Kidney (tissue), 14 donors: ENCODE data around the gene SACS. TPM values are rescaled to one million over a fixed set of nuclear protein-coding genes. Genes with fewer than 3 reads are reported as not detected.

Source experiments
- DNase-seq, 5 donors: peaks; one replicate each; pipeline ENCODE4 v3.0.0-alpha.2; 2013 to 2020
- FAIRE-seq: peaks from 2 replicates; lab custom pipeline; 2012; peaks lifted over from hg19 to GRCh38; lab: Jason Lieb, UNC
- H3K27ac ChIP-seq, 2 donors: one replicate each; pipeline ENCODE4 v1.7.0; 2013; ENCODE audit warnings: low read depth in 2 of 2, low read length in 2 of 2, inconsistent platforms in 1 of 2
- H3K27me3 ChIP-seq: one replicate; pipeline ENCODE4 v1.7.1; 2013; ENCODE audit warnings: low read length, inconsistent platforms; ENCODE audit not compliant: control insufficient read depth, insufficient read depth
- H3K36me3 ChIP-seq, 3 donors: one replicate each; pipeline versions ENCODE4 v1.7.0 to v1.7.1; 2013; ENCODE audit warnings: low read length in 3 of 3, control low read depth in 1 of 3, inconsistent platforms in 1 of 3; ENCODE audit not compliant: insufficient read depth in 3 of 3, control insufficient read depth in 2 of 3
- H3K4me1 ChIP-seq, 3 donors: one replicate each; pipeline versions ENCODE4 v1.7.0 to v1.7.1; 2013; ENCODE audit warnings: low read length in 3 of 3, inconsistent platforms in 1 of 3, low read depth in 1 of 3; ENCODE audit not compliant: control insufficient read depth in 2 of 3, insufficient read depth in 2 of 3
- H3K4me3 ChIP-seq, 3 donors: one replicate each; pipeline versions ENCODE4 v1.7.0 to v1.8.1; 2013; ENCODE audit warnings: low read length in 3 of 3, control low read depth in 1 of 3, inconsistent platforms in 1 of 3
- H3K9ac ChIP-seq, 3 donors: one replicate each; pipeline versions ENCODE4 v1.7.0 to v1.7.1; 2013; ENCODE audit warnings: low read length in 3 of 3, control low read depth in 1 of 3, inconsistent platforms in 1 of 3
- H3K9me3 ChIP-seq, 3 donors: one replicate each; pipeline versions ENCODE4 v1.7.0 to v1.7.1; 2013; ENCODE audit warnings: low read length in 3 of 3, control low read depth in 1 of 3, inconsistent platforms in 1 of 3; ENCODE audit not compliant: control insufficient read depth in 2 of 3, insufficient read depth in 1 of 3
- intact Hi-C: fragments of 100-400 bp; cut with DNase I; formaldehyde crosslinking; loops from one replicate; pipeline ENCODE4 v1.11.1; 2022
- polyA plus RNA-seq: library from polyadenylated mRNA; stranded (reverse); fragments of 350-450 nt; fragmentation: Illumina TruSeq; extraction: RNeasy Lipid Tissue Mini Kit (QIAGEN cat#74804); gene quantifications from one replicate; pipeline ENCODE4 v1.2.3, GENCODE V29; 2014; ENCODE audit warnings: low read depth, low replicate concordance; ENCODE audit not compliant: insufficient read depth
- total RNA-seq: library from RNA; stranded (reverse); fragmentation: NEBNext Ultra II Directional; extraction: Animal tissue kit (Norgen Biotek cat#: 25700); gene quantifications from one replicate; pipeline ENCODE4 v1.2.1, GENCODE V29; 2021
- TF ChIP-seq, protein P1 (sequence below): IDR thresholded peaks from 3 replicates; pipeline ENCODE4 v1.5.1; 2012; ENCODE audit warnings: mild to moderate bottlenecking, moderate library complexity, borderline replicate concordance; ENCODE audit not compliant: insufficient read depth; ENCODE audit errors: extremely low read depth
- donor health status: control.
- donor health status: control.
- donor health status: control.
- donor health status: control.
- donor health status: control.
- donor health status: DM: yes; HTN: yes; CAD: no.
- donor health status: Normal renal cell carcinoma (clear cell type).

The SACS gene
- total and polyA plus RNA-seq, 2 donors from 2014 or later, result 0.58 to 12.5 TPM

DNA sequence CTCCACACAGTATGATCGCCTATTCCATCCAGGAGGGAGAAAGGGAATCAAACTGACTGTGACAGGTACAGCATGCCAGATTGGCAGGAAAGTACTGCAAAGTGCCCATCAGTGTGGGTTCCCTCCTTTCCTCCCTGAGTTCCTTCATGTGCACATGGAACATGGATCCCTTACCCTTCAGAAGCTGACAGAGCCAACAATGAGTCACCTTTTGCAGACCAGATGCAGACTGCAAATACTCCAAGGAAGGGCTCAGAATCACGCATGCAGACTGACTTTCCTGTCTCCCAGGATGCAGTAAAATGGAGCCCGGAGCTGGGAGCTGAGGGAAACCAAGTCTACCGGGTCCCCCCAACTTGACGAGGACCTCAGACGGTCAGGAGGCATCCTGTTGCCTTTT lies 41.8 kb downstream of the SACS start:
- Histone ChIP-seq H3K27ac (no peak overlapping the region), H3K36me3 (no peaks in the 10 kb centered on the region), H3K27me3 (no peaks in the 10 kb centered on the region), H3K4me3 (no peak overlapping the region), H3K4me1 (no peaks in the 10 kb centered on the region), H3K9ac (no peak overlapping the region), H3K9me3 (no peaks in the 10 kb centered on the region)
- TF ChIP-seq, protein P1, sequence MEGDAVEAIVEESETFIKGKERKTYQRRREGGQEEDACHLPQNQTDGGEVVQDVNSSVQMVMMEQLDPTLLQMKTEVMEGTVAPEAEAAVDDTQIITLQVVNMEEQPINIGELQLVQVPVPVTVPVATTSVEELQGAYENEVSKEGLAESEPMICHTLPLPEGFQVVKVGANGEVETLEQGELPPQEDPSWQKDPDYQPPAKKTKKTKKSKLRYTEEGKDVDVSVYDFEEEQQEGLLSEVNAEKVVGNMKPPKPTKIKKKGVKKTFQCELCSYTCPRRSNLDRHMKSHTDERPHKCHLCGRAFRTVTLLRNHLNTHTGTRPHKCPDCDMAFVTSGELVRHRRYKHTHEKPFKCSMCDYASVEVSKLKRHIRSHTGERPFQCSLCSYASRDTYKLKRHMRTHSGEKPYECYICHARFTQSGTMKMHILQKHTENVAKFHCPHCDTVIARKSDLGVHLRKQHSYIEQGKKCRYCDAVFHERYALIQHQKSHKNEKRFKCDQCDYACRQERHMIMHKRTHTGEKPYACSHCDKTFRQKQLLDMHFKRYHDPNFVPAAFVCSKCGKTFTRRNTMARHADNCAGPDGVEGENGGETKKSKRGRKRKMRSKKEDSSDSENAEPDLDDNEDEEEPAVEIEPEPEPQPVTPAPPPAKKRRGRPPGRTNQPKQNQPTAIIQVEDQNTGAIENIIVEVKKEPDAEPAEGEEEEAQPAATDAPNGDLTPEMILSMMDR, result no peak
- DNase-seq (no peak), FAIRE-seq (no peak)
- intact Hi-C loops, result no loop called here

DNA sequence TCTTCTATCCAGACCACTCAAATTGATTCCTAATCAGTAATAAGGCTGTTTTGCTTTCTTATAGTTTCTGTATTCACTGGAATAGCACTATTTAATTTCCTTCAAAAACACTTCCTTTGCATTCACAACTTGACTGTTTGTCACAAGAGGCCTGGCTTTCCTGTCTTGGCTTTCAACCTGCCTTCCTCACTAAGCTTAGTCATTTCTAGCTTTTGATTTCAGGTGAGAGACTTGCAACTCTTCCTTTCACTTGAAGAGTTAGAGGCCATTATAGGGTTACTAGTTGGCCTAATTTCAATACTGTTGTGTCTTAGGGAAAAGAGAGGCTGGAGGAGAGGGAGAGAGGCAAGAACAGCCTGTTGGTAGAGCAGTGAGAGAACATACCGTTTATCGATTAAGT lies 47.0 kb downstream of the SACS start:
- intact Hi-C loops, result no loop called here
- no peak for FAIRE-seq

DNA sequence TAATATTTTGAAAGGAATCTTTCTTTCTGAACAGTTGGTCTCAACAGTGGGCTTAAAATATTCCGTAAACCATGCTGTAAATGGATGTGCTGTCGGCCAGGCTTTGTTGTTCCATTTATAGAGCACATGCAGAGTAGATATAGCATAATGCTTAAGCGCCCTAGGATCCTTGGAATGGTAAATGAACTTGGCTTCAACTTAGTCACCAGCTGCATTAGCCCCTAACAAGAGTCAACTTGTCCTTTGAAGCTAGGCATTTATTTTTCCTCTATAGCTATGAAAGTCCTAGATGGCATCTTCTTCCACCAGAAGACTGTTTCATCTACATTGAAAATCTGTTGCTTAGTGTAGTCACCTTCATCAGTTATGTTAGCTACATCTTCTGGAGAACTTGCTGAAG lies 47.6 kb downstream of the SACS start:
- DNase-seq, result no peak
- H3K4me1 ChIP-seq, result no peaks in the 10 kb centered on the region
- TF ChIP-seq, protein P1, result no peak
- no peak for FAIRE-seq
- H3K4me3 ChIP-seq, result no peak overlapping the region
- intact Hi-C loops, result no loop called here
- H3K36me3 ChIP-seq, result no peaks in the 10 kb centered on the region
- H3K9me3 ChIP-seq, result no peaks in the 10 kb centered on the region
- H3K9ac ChIP-seq, result no peak overlapping the region
- H3K27ac ChIP-seq, result no peak overlapping the region
- H3K27me3 ChIP-seq, result no peaks in the 10 kb centered on the region

More for the DNA sequence above, 47.0 kb downstream of the SACS start:
- no peak overlapping the region for H3K27ac ChIP-seq
- H3K36me3 ChIP-seq, result no peaks in the 10 kb centered on the region
- TF ChIP-seq, protein P1, result no peak
- H3K9ac ChIP-seq, result no peak overlapping the region
- no peak for DNase-seq
- H3K9me3 ChIP-seq, result no peaks in the 10 kb centered on the region
- H3K27me3 ChIP-seq, result no peaks in the 10 kb centered on the region
- H3K4me1 ChIP-seq, result no peaks in the 10 kb centered on the region
- H3K4me3 ChIP-seq, result no peak overlapping the region

DNA sequence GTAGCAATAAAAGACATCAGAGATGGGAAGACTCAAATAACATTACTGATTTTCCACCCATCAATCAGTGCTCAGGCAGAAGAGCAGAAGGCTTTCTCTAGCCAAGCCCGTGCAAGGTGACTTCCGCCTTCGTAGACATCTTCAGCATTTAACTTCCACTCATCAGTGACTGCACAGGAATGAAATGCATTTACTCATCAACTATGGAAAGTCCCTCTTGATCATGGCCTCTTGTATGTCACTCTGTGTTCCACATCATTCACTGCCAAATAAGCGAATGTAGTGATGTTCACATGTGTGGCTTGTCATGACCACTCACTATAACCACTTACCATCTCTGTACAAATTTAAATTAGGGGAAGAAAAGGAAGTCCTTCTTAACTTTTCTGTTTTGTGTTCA lies 49.4 kb downstream of the SACS start:
- no peaks in the 10 kb centered on the region for H3K9me3 ChIP-seq
- no peak overlapping the region for H3K9ac ChIP-seq
- no peak for DNase-seq
- no peak for FAIRE-seq
- intact Hi-C loops, result no loop called here
- no peak overlapping the region for H3K4me3 ChIP-seq
- no peaks in the 10 kb centered on the region for H3K36me3 ChIP-seq
- H3K27ac ChIP-seq, result no peak overlapping the region
- TF ChIP-seq, protein P1, result no peak
- no peaks in the 10 kb centered on the region for H3K4me1 ChIP-seq
- H3K27me3 ChIP-seq, result no peaks in the 10 kb centered on the region
